HepG2 (cell line): ENCODE results near the gene RGPD3. TPM values are rescaled to one million over a fixed set of nuclear protein-coding genes. Genes with fewer than 3 reads are reported as not detected.

Experiments
- ATAC-seq: fragments of 200-7000 bp; cut with Tn5 transposase; 3 replicates; pipeline ENCODE4 v1.9.1; 2020; ENCODE audit warnings: mild to moderate bottlenecking, moderate library complexity
- BruUV-seq: library from RNA; stranded (reverse); fragments of 400-500 nt; replicated peaks from 2 replicates; lab custom pipeline; 2021; lab: Mats Ljungman, UMichigan
- CTCF ChIA-PET: fragments of 300-600 bp; formaldehyde crosslinking; extraction: SDS; loops from one replicate; lab custom pipeline; 2021; ENCODE audit warnings: low total read pairs, inconsistent platforms, low intra/inter-chr PET ratio; lab: Yijun Ruan, JAX
- POLR2A ChIA-PET: fragments of 350-600 bp; sonication (Branson Sonifier 250); formaldehyde crosslinking; loops from one replicate; lab custom pipeline; 2020; ENCODE audit warnings: antibody characterized with exemption, inconsistent platforms; lab: Yijun Ruan, JAX
- DNase-seq: peaks from one replicate; pipeline ENCODE4 v3.0.0-alpha.2; 2015; ENCODE audit warnings: low spot score
- FAIRE-seq: peaks from 3 replicates; lab custom pipeline; 2011; peaks lifted over from hg19 to GRCh38; lab: Jason Lieb, UNC
- H2AFZ ChIP-seq: one replicate; pipeline ENCODE4 v1.6.1; 2011; ENCODE audit warnings: low read length, inconsistent platforms
- H3K27ac ChIP-seq: fragments of 300-600 bp; 3 replicates; pipeline ENCODE4 v1.8.0; 2011; ENCODE audit warnings: mixed run types, mild to moderate bottlenecking, mixed read lengths, low read length, inconsistent platforms; ENCODE audit not compliant: insufficient read depth; ENCODE audit errors: extremely low read length
- H3K27me3 ChIP-seq, 2 experiments: fragments of 200-600 bp in 1 of 2; 2 replicates in 1 of 2; 3 replicates in 1 of 2; pipeline versions ENCODE4 v1.6.0 to v1.8.0; 2011; ENCODE audit warnings: low read length in 2 of 2, mild to moderate bottlenecking in 2 of 2, moderate library complexity in 2 of 2, inconsistent platforms in 1 of 2; ENCODE audit not compliant: insufficient read depth in 2 of 2, control insufficient read depth in 1 of 2
- H3K36me3 ChIP-seq, 2 experiments: fragments of 200-600 bp in 1 of 2; replicated peaks in 1 of 2; 2 replicates in 1 of 2; 3 replicates in 1 of 2; pipeline versions ENCODE4 v1.5.1 to v1.8.0; 2011; ENCODE audit warnings: low read length in 2 of 2, inconsistent platforms in 1 of 2; ENCODE audit not compliant: insufficient read depth in 2 of 2, control insufficient read depth in 1 of 2
- H3K4me1 ChIP-seq: 2 replicates; pipeline ENCODE4 v1.5.1; 2012; ENCODE audit warnings: low read length, inconsistent platforms; ENCODE audit not compliant: insufficient read depth
- H3K4me2 ChIP-seq: 2 replicates; pipeline ENCODE4 v1.6.0; 2011; ENCODE audit warnings: low read depth, low read length, inconsistent platforms
- H3K4me3 ChIP-seq, 3 experiments: fragments of 200-600 bp in 1 of 3; sonication (generic), shearing (Covaris generic) in 1 of 3; replicated peaks in 1 of 3; 2 replicates each; pipeline ENCODE4 v1.5.1; 2011 to 2016; ENCODE audit warnings: low read length in 3 of 3, inconsistent platforms in 2 of 3, low read depth in 2 of 3, mild to moderate bottlenecking in 2 of 3, control low read depth in 1 of 3, mixed read lengths in 1 of 3; ENCODE audit not compliant: insufficient read depth in 1 of 3
- H3K79me2 ChIP-seq: one replicate; pipeline ENCODE4 v1.6.1; 2011; ENCODE audit warnings: low read length, inconsistent platforms; ENCODE audit not compliant: insufficient read depth
- H3K9ac ChIP-seq: 2 replicates; pipeline ENCODE4 v1.6.0; 2011; ENCODE audit warnings: mild to moderate bottlenecking, low read depth, low read length, inconsistent platforms; ENCODE audit not compliant: insufficient read depth
- H3K9me3 ChIP-seq: 2 replicates; pipeline ENCODE4 v1.5.1; 2012; ENCODE audit warnings: mild to moderate bottlenecking, low read length
- H4K20me1 ChIP-seq: 2 replicates; pipeline ENCODE4 v1.6.0; 2011; ENCODE audit warnings: inconsistent platforms, mild to moderate bottlenecking, low read length, moderate library complexity; ENCODE audit not compliant: insufficient read depth
- ADNP ChIP-seq: sonication (generic); formaldehyde crosslinking; IDR thresholded peaks from 2 replicates; pipeline ENCODE4 v1.4.0; 2020; ENCODE audit warnings: missing genetic modification reagents
- ATRX ChIP-seq: sonication (generic); formaldehyde crosslinking; IDR thresholded peaks from 2 replicates; pipeline ENCODE4 v1.4.0; 2020; ENCODE audit warnings: missing genetic modification reagents, borderline replicate concordance
- CERS6 ChIP-seq: sonication (generic); formaldehyde crosslinking; IDR thresholded peaks from 2 replicates; pipeline ENCODE4 v1.5.0; 2020; ENCODE audit warnings: missing genetic modification reagents
- DBP ChIP-seq: sonication (generic); formaldehyde crosslinking; IDR thresholded peaks from 2 replicates; pipeline ENCODE4 v1.4.0; 2020; ENCODE audit warnings: missing genetic modification reagents; ENCODE audit errors: not compliant biosample characterization
- DDIT3 ChIP-seq: sonication (generic); formaldehyde crosslinking; IDR thresholded peaks from 2 replicates; pipeline ENCODE4 v1.4.0; 2020; ENCODE audit warnings: mild to moderate bottlenecking, missing genetic modification reagents
- DMAP1 ChIP-seq: IDR thresholded peaks from 2 replicates; pipeline ENCODE4 v1.6.1; 2016
- ELF4 ChIP-seq: sonication (generic); formaldehyde crosslinking; IDR thresholded peaks from 2 replicates; pipeline ENCODE4 v1.5.0; 2020; ENCODE audit warnings: missing genetic modification reagents, mild to moderate bottlenecking, moderate library complexity, borderline replicate concordance
- ETV5 ChIP-seq: IDR thresholded peaks from 2 replicates; pipeline ENCODE4 v1.6.1; 2018; ENCODE audit warnings: missing biosample characterization, missing genetic modification reagents, inconsistent platforms, borderline replicate concordance
- HOMEZ ChIP-seq: IDR thresholded peaks from 2 replicates; pipeline ENCODE4 v1.6.1; 2016; ENCODE audit warnings: low read depth
- KDM5B ChIP-seq: sonication (generic); formaldehyde crosslinking; IDR thresholded peaks from 2 replicates; pipeline ENCODE4 v1.4.0; 2020; ENCODE audit warnings: missing genetic modification reagents, mild to moderate bottlenecking, borderline replicate concordance
- NCOA1 ChIP-seq: sonication (generic); formaldehyde crosslinking; IDR thresholded peaks from 2 replicates; pipeline ENCODE4 v1.9.0; 2021; ENCODE audit warnings: missing genetic modification reagents
- RNF2 ChIP-seq: fragments of 450-650 bp; conservative IDR thresholded peaks from 2 replicates; pipeline ENCODE4 v1.6.1; 2016; ENCODE audit warnings: low read depth
- ZBTB1 ChIP-seq: sonication (generic); formaldehyde crosslinking; IDR thresholded peaks from 2 replicates; pipeline ENCODE4 v1.4.0; 2020; ENCODE audit warnings: missing genetic modification reagents, borderline replicate concordance
- ZNF367 ChIP-seq: sonication (generic); formaldehyde crosslinking; IDR thresholded peaks from 2 replicates; pipeline ENCODE4 v1.4.0; 2020; ENCODE audit warnings: missing genetic modification reagents, borderline replicate concordance
- ZNF512B ChIP-seq: sonication (generic); formaldehyde crosslinking; IDR thresholded peaks from 2 replicates; pipeline ENCODE4 v1.5.1; 2020; ENCODE audit warnings: missing genetic modification reagents, mild to moderate bottlenecking, borderline replicate concordance
- ZNF737 ChIP-seq: sonication (generic); formaldehyde crosslinking; IDR thresholded peaks from 2 replicates; pipeline ENCODE4 v1.5.0; 2020; ENCODE audit warnings: missing genetic modification reagents, mild to moderate bottlenecking, borderline replicate concordance
- ZNF891 ChIP-seq: sonication (generic); formaldehyde crosslinking; IDR thresholded peaks from 2 replicates; pipeline ENCODE4 v1.5.0; 2020; ENCODE audit warnings: mild to moderate bottlenecking, missing genetic modification reagents
- ZSCAN21 ChIP-seq: sonication (generic); formaldehyde crosslinking; IDR thresholded peaks from 2 replicates; pipeline ENCODE4 v1.8.0; 2022; ENCODE audit warnings: mild to moderate bottlenecking, missing genetic modification reagents, moderate library complexity, borderline replicate concordance
- WGBS: methylation state at CpG from one replicate; pipeline ENCODE4 v1.1.6; 2017; ENCODE audit warnings: low lambda C conversion rate; 5-methylcytosine and 5-hydroxymethylcytosine counted together
- in situ Hi-C: cut with HindIII; loops from 2 replicates; pipeline ENCODE4 v1.10.0; 2017; ENCODE audit warnings: low pct_unique_long_range_greater_than_20kb; ENCODE audit not compliant: extremely low pct_ligation_motif_present
- intact Hi-C: fragments of 100-400 bp; cut with micrococcal nuclease; formaldehyde crosslinking; loops from one replicate; pipeline ENCODE4 v1.10.0; 2022; ENCODE audit not compliant: unreplicated experiment
- polyA plus RNA-seq, 8 experiments: library from polyadenylated mRNA; depleted of rRNA in 3 of 8; stranded (reverse) in 7 of 8; unstranded in 1 of 8; fragments of >200 nt; fragmentation: Illumina TruSeq in 4 of 8; extraction: Trizol in 4 of 8; gene quantifications; 2 replicates each; pipeline versions ENCODE4 v1.2.1 to v1.2.3, GENCODE V29; 2011 to 2016; ENCODE audit warnings: low read depth in 4 of 8, missing spikeins in 1 of 8, mixed read lengths in 1 of 8; ENCODE audit not compliant: insufficient read depth in 1 of 8
- total RNA-seq, 5 experiments: library from RNA; depleted of rRNA; stranded (reverse); fragments of >200 nt; fragmentation: Illumina TruSeq; extraction: Trizol; gene quantifications; 2 replicates each; pipeline ENCODE4 v1.2.3, GENCODE V29; 2016; ENCODE audit warnings: low read depth in 1 of 5

RGPD3 gene
- total and polyA plus RNA-seq, 2 of the 13 experiments (the other 11 are each of a cell fraction or from before 2014, with no cell fraction given): 0.13 to 0.24 TPM

- Histone ChIP-seq H3K9ac (no peak overlapping the region), H3K4me2 (no peak overlapping the region), H3K4me3 (no peak overlapping the region), H2AFZ (no peak overlapping the region), H3K27me3 (0 out of 5 replicates have a peak, but pooled peaks cover 0 to 4% of the 10 kb centered on the region in 2 experiments), H3K79me2 (no peaks in the 10 kb centered on the region), H3K4me1 (no peaks in the 10 kb centered on the region), H3K36me3 (no peaks in the 10 kb centered on the region), H3K9me3 (no peaks in the 10 kb centered on the region), H3K27ac (no peak overlapping the region), H4K20me1 (no peaks in the 10 kb centered on the region)
- DNase-seq (no peak), ATAC-seq (no peak), FAIRE-seq (no peak)
- POLR2A ChIA-PET: no interaction called here
- 45% methylated on average over 4 of the region's 4 CpGs for WGBS
- in situ Hi-C loops: no loop called here
- TF ChIP-seq HOMEZ (no peak), ZNF367 (CRISPR knock-in tag) (no peak), DBP (no peak), ZNF737 (CRISPR knock-in tag) (no peak), CERS6 (CRISPR knock-in tag) (no peak), ZNF891 (CRISPR knock-in tag) (no peak), ZNF512B (CRISPR knock-in tag) (no peak), NCOA1 (no peak), ELF4 (CRISPR knock-in tag) (no peak), ATRX (CRISPR knock-in tag) (no peak), DMAP1 (CRISPR knock-in tag) (no peak), ZBTB1 (CRISPR knock-in tag) (no peak), ADNP (CRISPR knock-in tag) (no peak), KDM5B (CRISPR knock-in tag) (no peak), ETV5 (CRISPR knock-in tag) (no peak), DDIT3 (CRISPR knock-in tag) (no peak), RNF2 (no peak), ZSCAN21 (no peak)
- CTCF ChIA-PET: no interaction called here
- no TSS peak for BruUV-seq
- intact Hi-C loops: no loop called here
Measured at GRCh38 chr2:106516436-106516835, 48.2 kb upstream of the RGPD3 start.
